Sciatic nerve (tissue), 2 donors: ENCODE measurements around the gene WDR5B. TPM values are rescaled to one million over a fixed set of nuclear protein-coding genes. Genes with fewer than 3 reads are reported as not detected.

ENCODE experiments used
- ATAC-seq: fragments of 200-7000 bp; cut with Tn5 transposase; one replicate; pipeline ENCODE4 v1.9.1; 2020; ENCODE audit warnings: mild to moderate bottlenecking, moderate library complexity
- DNase-seq: peaks from one replicate; pipeline ENCODE4 v3.0.0-alpha.2; 2020; ENCODE audit warnings: low spot score
- intact Hi-C: fragments of 100-400 bp; cut with DNase I; formaldehyde crosslinking; loops from one replicate; pipeline ENCODE4 v1.14.2; 2022
- total RNA-seq: library from RNA; stranded (reverse); fragmentation: NEBNext Ultra II Directional; extraction: Animal tissue kit (Norgen Biotek cat#: 25700); gene quantifications from one replicate; pipeline ENCODE4 v1.2.1, GENCODE V29; 2021
- donor health status: DM: no; HTN: no; CAD: no.
- donor health status: DM: no; HTN: no; CAD: no.

Gene WDR5B
- total RNA-seq, 1 donor from 2014 or later: 5.3 TPM

DNA sequence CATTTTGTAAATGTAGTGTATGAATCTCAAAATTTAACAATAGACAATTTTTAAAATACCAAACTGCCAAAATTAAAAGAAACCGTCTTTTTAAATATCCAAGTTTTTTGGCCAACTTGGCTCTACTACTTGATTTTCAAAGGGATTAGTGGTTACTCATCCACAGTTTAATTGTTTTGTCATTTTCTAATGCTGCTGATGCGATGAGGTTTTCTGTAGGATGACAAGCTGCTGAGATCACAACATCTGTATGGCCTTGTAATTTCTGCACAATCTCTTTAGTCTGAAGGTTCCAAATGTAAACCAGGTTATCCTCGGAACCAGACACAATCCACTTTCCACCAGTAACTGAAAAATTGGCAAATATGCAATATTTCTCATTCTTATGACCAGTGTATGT lies 1.5 kb downstream of the WDR5B start:
- DNase-seq (no peak), ATAC-seq (no peak)
- intact Hi-C loops: no loop called here

DNA sequence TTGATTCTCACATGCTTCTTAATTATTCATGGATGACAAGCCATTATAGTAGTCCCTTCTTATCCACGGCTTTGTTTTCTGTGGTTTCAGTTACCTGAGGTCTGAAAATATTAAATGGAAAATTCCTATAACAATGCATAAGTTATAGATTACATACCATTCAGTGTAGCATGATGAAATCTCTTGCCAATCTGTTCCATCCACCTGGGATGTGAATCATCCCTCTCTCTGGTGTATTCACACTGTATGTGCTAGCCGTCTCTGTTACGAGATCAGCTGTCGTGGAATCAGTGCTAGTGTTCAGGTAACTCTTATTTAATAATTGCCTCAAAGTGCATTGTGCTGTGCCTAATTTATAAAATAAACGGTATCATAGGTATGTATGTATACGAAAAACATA lies 5.2 kb downstream of the WDR5B start:
- DNase-seq (no peak), ATAC-seq (no peak)
- intact Hi-C loops: no loop called here

DNA sequence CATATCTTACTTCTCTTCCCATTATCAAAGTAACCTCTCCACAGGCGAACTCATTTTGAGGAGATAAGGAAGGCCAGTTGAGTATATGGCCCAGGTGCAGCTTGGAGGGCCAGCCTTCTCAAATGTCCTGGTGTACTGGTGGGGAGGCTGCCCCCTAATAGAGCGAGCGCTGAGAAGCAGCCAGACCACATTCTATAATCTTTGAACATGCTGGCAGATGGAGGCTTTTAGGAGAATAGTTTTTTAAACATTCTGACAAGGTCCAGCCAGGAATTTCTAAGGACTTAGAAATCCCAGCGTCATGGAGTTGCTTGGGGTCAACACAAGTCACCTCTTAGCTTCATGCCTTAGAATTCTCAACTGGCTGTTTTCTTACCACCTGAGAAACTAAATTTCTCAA lies 5.8 kb downstream of the WDR5B start:
- DNase-seq (no peak), ATAC-seq (no peak)
- intact Hi-C loops: no loop called here

DNA sequence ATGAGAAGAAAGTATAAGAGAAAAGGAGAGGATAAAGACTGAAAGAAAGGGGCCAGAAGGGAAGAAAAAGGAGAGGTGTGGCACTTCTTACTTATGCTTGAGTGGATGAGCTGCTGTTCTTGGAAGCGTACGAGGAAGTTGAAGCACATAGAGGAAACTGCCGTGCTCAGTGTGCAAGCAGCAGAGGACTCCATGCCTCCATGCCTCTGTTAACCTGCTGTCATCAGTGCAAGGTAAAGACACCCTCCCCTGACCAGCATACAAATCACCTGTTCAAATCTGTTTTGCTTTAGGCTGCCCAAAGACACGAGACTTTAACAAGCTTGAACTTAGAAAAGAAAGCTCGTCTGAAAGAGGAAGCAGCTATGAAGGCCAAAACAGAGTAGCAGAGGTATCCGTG lies 6.4 kb downstream of the WDR5B start:
- intact Hi-C loops: no loop called here
- ATAC-seq: no peak

GRCh38 chr3:122407946-122408345 lies 7.9 kb downstream of the WDR5B start:
- intact Hi-C loops: no loop called here
- no peak for ATAC-seq
- DNase-seq: no peak

More for the DNA sequence above, 6.4 kb downstream of the WDR5B start:
- no peak for DNase-seq

GRCh38 chr3:122406198-122406597 lies 9.7 kb downstream of the WDR5B start:
- no peak for ATAC-seq
- intact Hi-C loops: no loop called here
- no peak for DNase-seq

DNA sequence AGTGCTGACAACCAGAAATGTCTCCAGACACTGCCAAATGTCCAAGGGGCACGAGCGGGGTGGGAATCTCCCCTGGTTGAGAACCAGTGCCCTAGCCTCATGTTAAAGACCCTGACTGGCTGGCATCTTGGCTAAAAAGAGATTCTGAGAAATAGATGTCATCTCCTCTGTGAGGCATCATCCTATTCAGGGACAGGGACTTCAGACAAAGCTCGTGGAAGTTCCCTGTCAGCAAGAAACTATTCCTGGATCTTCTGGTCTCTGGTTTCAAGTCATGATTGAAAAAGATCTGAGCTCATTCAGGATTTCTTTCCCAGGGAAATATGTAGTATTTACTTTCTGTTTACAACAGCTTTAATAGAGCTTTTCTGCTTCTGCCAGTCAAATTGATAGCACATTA lies 10.8 kb downstream of the WDR5B start:
- no peak for ATAC-seq

GRCh38 chr3:122403489-122403888 lies 12.4 kb downstream of the WDR5B start:
- no peak for ATAC-seq
- DNase-seq: no peak
- intact Hi-C loops: no loop called here

More for the DNA sequence above, 10.8 kb downstream of the WDR5B start:
- intact Hi-C loops: no loop called here
- no peak for DNase-seq

GRCh38 chr3:122398920-122399319 lies 16.9 kb downstream of the WDR5B start:
- ATAC-seq (no peak), DNase-seq (no peak)
- intact Hi-C loops: no loop called here

DNA sequence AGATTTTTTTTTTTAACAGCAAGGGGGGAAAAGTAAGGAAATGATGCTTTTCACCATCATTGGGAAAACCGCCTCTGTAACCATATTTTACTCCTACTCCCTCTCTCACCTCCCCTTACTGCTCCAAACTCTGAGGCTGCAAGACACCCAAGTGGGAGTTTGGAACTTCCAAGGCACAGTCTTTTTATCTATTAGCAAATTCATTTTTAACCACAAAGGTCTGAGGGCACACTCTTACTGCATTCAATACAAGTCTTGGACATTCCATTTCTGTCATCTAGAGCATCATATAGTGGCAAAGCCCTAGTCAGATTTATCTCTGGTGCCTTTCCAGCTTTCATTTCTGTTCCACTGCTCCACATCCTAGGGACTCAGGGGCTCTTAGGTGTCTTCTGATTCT lies 18.7 kb downstream of the WDR5B start:
- ATAC-seq (no peak), DNase-seq (no peak)
- intact Hi-C loops: no loop called here

DNA sequence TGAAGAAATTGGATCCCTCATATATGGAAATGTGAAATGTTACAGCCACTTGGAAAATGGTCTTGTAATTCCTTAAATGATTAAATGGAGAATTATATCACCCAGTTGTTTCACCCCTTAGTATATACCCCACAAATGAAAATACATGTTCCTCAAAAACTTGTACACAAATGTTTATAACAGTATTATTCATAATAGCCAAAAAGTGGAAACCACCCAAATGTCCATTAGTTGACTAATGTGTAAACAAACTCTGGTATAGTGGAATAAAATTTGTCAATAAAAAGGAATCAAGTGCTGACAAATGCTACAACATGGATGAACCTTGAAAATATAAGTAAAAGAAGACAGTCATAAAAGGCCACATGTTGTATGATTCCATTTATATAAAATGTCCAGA lies 19.4 kb downstream of the WDR5B start:
- no peak for ATAC-seq
- intact Hi-C loops: no loop called here
- no peak for DNase-seq

DNA sequence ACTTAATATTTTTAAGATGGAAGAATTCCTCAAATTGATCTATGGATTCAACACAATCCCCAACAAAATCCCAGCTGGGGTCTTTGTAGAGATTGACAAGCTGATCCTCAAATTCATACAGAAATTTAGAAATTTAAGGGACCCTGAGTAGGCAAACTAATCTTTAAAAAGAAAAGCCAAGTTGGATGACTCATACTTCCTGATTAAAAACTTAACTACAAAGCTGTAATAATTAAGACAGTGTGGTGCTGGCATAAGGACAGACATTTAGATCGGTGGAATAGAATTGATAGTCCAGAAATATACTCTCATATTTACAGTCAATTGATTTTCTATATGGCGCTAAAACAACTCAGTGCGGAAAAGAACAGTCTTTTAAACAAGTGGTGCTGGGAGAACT lies 20.3 kb downstream of the WDR5B start:
- intact Hi-C loops: no loop called here
- no peak for DNase-seq
- ATAC-seq: no peak

DNA sequence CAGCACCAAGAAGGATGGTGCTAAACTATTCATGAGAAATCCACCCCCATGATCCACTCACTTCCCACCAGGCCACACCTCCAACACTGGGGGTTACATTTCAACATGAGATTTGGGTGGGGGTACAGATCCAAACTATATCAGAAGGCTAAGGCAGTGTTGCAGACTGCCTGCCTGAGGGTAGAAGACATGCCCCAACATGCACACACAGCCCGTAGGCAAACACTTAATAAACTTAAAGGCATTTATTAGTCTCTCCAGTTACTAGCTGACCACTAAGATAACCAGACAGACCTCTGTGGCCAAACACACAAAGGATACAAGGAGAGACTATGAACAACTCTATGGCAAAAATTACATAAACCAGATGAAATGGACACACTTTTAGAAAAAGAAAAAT lies 21.7 kb downstream of the WDR5B start:
- ATAC-seq (no peak), DNase-seq (no peak)
- intact Hi-C loops: no loop called here

- ATAC-seq: no peak
- intact Hi-C loops: no loop called here
Observed at GRCh38 chr3:122392868-122393844, 22.7 kb downstream of the WDR5B start.

GRCh38 chr3:122391681-122392446 lies 24.0 kb downstream of the WDR5B start:
- DNase-seq (no peak), ATAC-seq (no peak)
- intact Hi-C loops: no loop called here

More at GRCh38 chr3:122392868-122393844, 22.7 kb downstream of the WDR5B start:
- no peak for DNase-seq

- ATAC-seq (no peak), DNase-seq (no peak)
- intact Hi-C loops: no loop called here
Observed at GRCh38 chr3:122390665-122391064, 25.2 kb downstream of the WDR5B start.

GRCh38 chr3:122389892-122390291 lies 26.0 kb downstream of the WDR5B start:
- intact Hi-C loops: no loop called here
- DNase-seq (no peak), ATAC-seq (no peak)

DNA sequence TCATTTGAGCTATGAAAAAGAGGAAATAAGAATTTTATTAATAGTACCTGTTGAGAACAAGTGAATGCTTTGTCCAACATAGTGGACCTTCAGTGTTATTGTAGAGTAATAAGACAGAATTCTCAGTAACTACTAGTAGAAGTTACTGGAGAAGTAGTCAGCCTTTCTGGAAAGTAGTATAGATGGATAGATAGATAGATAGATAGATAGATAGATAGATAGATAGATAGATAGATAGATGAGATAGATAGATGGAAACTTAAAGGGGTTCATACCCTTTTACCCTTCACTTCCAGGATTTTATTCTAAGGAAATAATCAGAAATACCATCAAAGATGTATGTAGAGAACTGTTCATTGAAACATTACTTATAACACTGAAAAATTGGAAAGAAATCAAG lies 26.7 kb downstream of the WDR5B start:
- DNase-seq: no peak

GRCh38 chr3:122387709-122388108 lies 28.2 kb downstream of the WDR5B start:
- DNase-seq: no peak
- intact Hi-C loops: no loop called here
- ATAC-seq: no peak

More for the DNA sequence above, 26.7 kb downstream of the WDR5B start:
- intact Hi-C loops: no loop called here
- no peak for ATAC-seq
